IMR-90 (cell line): ENCODE data around the gene PBRM1. TPM values are rescaled to one million over a fixed set of nuclear protein-coding genes. Genes with fewer than 3 reads are reported as not detected.

Source experiments
- polyA plus RNA-seq, 3 experiments: library from polyadenylated mRNA; depleted of rRNA; stranded (reverse); fragments of >200 nt; gene quantifications; 2 replicates each; pipeline ENCODE4 v1.2.3, GENCODE V29; 2012; ENCODE audit warnings: low replicate concordance in 1 of 3
- total RNA-seq: library from RNA; depleted of rRNA; stranded (reverse); fragments of >200 nt; gene quantifications from 2 replicates; pipeline ENCODE4 v1.2.3, GENCODE V29; 2012
- TF ChIP-seq, protein P1 (sequence below): conservative IDR thresholded peaks from 2 replicates; pipeline ENCODE4 v1.5.1; 2012; ENCODE audit warnings: mild to moderate bottlenecking, low read depth, low read length, improper control_type of control experiment

The PBRM1 gene
- total and polyA plus RNA-seq, 2 of the 4 experiments (the other 2 are of a cell fraction) = 16.5 to 72.6 TPM

GRCh38 chr3:52528586-52529375, 156.9 kb downstream of the PBRM1 start (continued):
- TF ChIP-seq, protein P1, sequence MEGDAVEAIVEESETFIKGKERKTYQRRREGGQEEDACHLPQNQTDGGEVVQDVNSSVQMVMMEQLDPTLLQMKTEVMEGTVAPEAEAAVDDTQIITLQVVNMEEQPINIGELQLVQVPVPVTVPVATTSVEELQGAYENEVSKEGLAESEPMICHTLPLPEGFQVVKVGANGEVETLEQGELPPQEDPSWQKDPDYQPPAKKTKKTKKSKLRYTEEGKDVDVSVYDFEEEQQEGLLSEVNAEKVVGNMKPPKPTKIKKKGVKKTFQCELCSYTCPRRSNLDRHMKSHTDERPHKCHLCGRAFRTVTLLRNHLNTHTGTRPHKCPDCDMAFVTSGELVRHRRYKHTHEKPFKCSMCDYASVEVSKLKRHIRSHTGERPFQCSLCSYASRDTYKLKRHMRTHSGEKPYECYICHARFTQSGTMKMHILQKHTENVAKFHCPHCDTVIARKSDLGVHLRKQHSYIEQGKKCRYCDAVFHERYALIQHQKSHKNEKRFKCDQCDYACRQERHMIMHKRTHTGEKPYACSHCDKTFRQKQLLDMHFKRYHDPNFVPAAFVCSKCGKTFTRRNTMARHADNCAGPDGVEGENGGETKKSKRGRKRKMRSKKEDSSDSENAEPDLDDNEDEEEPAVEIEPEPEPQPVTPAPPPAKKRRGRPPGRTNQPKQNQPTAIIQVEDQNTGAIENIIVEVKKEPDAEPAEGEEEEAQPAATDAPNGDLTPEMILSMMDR = no peak
